NCI-H2029 treated with DMSO at 0.1 percent for 48 hours (cell line): ENCODE data around the gene TEX35.

Experiments used
- DNase-seq: peaks from one replicate; lab custom pipeline; 2025; lab: John Stamatoyannopoulos, UW

Gene TEX35

GRCh38 chr1:178520803-178521202 lies 7.9 kb downstream of the TEX35 start:
- no peak for DNase-seq

- DNase-seq, result no peak
These were observed 8.3 kb downstream of the TEX35 start for GRCh38 chr1:178521241-178521640.

- no peak for DNase-seq
These were observed 14.2 kb downstream of the TEX35 start for GRCh38 chr1:178527117-178527516.

- no peak for DNase-seq
These were observed 15.5 kb downstream of the TEX35 start for GRCh38 chr1:178528228-178528952.

GRCh38 chr1:178528953-178529335 lies 16.0 kb downstream of the TEX35 start:
- DNase-seq, result no peak

DNA sequence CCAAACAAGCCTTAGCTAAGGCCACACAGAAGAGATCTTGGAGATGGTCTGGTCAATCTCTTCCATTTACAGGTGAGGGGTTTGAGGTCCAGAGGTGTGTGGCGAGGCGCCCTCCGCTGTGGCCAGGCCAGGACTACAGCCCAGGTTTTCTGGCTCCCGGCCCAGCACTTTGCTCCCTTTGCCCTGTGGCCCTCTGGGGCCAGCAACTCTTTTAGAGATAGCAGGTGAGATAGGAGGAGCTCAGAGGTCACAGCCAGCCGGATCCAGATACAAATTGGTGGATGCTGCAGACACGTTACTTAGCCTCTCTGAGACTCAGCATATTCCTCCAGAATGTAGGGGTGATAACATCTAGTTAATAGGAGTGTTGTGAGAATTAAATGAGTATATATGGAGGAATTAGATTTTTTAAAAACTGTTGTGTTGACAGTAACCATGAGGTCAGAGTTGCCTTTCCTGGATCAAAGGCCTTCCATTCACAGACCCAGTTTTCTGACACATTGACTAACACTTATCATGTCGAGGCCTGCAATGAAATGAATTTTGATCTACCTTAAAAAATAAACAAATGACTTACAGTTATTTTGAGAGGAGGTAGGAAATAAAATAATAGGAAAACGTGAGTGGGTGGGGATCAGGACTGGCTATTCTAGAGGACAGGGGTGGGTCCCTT lies 16.6 kb downstream of the TEX35 start:
- DNase-seq, result no peak

GRCh38 chr1:178530037-178530402 lies 17.1 kb downstream of the TEX35 start:
- DNase-seq, result no peak

- no peak for DNase-seq
These were observed 17.6 kb downstream of the TEX35 start for GRCh38 chr1:178530502-178530901.

- no peak for DNase-seq
These were observed 19.0 kb downstream of the TEX35 start for GRCh38 chr1:178531887-178532286.

GRCh38 chr1:178532392-178532791 lies 19.5 kb downstream of the TEX35 start:
- DNase-seq, result no peak

- no peak for DNase-seq
These were observed 20.4 kb downstream of the TEX35 start for GRCh38 chr1:178533121-178533946.

DNA sequence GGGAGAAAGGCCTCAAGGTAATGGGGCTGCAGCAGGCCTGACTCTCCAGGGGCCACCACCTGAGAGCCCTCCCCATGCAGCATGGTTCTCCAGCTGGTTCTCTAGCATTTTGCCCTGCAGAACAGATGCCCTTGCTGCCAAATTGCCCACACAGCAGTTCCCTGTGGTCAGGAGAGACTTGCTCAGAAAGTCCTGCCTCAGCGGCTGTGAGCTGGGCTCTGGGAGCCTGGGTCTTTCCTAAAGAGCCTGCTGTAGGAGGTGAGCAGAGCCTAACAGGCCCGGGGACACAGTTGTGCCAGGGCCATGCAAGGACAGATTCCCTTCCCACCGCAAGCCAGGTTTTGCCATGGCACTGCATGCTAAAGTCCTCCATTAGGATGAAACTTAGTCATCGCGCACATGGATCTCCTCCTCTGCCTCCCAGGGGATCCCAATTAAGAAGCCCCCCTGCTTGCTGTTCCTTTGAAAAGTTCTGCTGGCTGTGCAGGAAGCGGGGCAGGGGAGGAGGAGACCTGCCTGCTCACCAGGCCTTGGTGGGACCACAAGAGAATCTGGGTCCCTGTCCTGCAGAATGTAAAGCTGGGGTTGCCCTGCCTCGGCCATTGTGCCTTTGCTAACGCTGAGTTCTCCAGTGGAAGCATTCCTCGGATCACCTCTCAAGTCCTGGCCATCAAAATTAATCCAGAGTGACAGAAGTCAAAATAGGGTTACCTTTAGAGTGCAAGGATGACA lies 21.4 kb downstream of the TEX35 start:
- no peak for DNase-seq

GRCh38 chr1:178536329-178536728 lies 23.4 kb downstream of the TEX35 start:
- DNase-seq, result no peak

GRCh38 chr1:178536844-178537371 lies 24.0 kb downstream of the TEX35 start:
- no peak for DNase-seq

DNA sequence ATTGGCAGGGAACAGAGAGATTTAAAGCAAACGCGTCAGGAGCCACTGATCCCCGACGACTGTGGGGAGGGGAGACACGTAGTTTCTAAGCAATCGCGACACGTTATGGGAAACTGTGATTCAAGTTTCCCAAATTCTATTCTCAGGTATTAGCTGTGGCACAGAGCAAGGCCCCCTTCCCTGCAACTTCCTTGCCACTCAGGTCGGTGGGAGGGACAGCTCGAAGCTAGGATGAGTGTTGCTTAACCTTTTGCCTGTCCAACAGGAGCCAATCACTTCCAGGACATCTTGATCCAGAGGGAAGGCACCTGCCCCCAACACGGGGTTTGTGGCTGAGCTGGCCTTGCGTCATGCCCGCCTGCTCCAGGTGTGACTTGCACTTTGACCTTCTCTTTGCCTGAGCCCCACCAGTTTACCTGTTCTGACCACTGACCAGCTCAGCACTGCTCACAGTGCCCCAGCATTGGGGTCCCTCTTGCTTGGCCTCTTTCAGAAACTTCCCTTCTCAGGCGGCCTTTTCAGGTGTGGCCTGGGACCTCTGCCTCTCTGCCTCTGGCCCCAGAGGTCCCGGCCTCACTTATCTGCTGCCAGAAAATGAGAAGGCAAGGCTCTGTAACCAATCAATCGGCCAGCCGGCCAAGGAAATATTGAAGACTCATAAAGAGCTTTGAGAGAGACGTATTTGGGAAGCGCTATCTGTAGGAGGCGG lies 24.6 kb downstream of the TEX35 start:
- no peak for DNase-seq

- no peak for DNase-seq
These were observed 25.4 kb downstream of the TEX35 start for GRCh38 chr1:178538192-178538916.

DNA sequence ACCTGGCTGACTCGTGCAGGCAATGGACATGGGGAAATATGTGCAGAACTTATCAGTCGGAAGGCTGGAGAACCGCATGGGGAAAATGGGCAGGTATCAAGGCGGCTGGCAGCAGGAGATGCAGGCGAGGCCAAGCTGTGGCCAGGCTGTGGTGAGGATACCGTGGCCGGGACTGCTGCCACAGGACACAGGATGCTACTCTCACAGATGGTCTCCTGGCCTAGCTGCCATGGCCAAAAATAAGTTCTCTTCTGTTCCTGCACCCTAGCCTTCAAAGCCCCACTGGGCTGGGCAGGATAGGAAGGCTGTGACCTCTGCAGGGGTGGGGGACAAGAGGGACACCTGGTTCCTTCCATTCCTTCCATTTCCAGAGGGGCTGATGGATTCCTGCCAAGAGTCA lies 26.4 kb downstream of the TEX35 start:
- DNase-seq, result no peak

DNA sequence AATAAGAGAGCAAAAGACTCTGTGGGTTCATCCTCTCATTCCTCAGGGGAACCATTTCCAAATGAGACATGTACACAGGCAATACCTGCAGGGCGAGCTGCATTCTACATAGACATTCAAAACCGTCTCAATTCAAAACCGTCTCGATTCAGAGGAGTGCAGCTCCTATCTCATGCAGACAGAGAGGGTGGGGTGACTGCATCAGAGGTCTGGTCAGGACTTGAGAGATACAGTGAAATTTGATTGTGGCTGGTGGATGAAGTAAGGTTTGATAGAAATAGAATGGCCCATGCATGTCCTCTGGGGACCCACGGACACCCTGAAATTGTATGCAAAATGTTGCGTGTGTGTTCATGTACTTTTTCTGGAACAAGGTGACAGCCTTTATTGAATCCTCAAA lies 27.3 kb downstream of the TEX35 start:
- DNase-seq, result no peak

- DNase-seq, result no peak
These were observed 27.7 kb downstream of the TEX35 start for GRCh38 chr1:178540646-178541045.

DNA sequence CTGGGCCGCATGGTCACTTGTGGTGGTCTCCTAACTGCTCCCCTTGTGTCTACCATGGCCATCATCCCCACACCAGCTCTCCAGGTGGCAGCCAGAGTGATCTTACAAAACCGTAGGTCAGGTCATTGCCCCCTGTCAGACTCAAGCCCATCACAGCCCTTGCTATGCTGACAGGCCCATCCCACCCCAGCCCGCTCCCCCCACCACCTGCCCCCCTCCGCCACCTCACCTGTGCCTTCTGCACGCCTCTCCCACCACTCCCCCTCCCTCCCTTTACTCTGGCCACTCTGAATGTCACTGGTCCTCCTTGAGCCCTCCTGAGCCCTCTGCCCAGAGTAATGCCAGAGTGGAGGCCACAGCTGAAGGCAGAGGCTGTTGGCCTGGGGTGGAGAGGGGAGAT lies 28.5 kb downstream of the TEX35 start:
- DNase-seq, result no peak
